IMR-90 (cell line): ENCODE results near the gene RPL10A. TPM values are rescaled to one million over a fixed set of nuclear protein-coding genes. Genes with fewer than 3 reads are reported as not detected.

Experiments used
- ATAC-seq: fragments of 200-7000 bp; cut with Tn5 transposase; 2 replicates; pipeline ENCODE4 v1.9.1; 2020; ENCODE audit warnings: low read depth, mild to moderate bottlenecking, moderate library complexity
- BruUV-seq: library from RNA; stranded (reverse); fragments of 400-500 nt; replicated peaks from 2 replicates; lab custom pipeline; 2021; lab: Mats Ljungman, UMichigan
- CTCF ChIA-PET: fragments of 300-600 bp; formaldehyde crosslinking; extraction: SDS; loops from one replicate; lab custom pipeline; 2021; ENCODE audit warnings: antibody characterized with exemption; lab: Yijun Ruan, JAX
- POLR2A ChIA-PET: fragments of 300-600 bp; sonication (Branson Sonifier 250); formaldehyde crosslinking; loops from one replicate; lab custom pipeline; 2022; ENCODE audit warnings: antibody characterized with exemption; ENCODE audit not compliant: unreplicated experiment; lab: Charles Lee
- DNase-seq: peaks from one replicate; pipeline ENCODE4 v3.0.0; 2013
- H2AFZ ChIP-seq: replicated peaks from 2 replicates; pipeline ENCODE3; 2013; ENCODE audit warnings: low read length, mild to moderate bottlenecking; ENCODE audit not compliant: poor library complexity
- H2AK5ac ChIP-seq: 2 replicates; pipeline ENCODE4 v1.6.1; 2013; ENCODE audit warnings: low read depth, low read length, inconsistent platforms
- H2AK9ac ChIP-seq: replicated peaks from 2 replicates; pipeline ENCODE3; 2013; ENCODE audit warnings: mild to moderate bottlenecking, low read depth, low read length, moderate library complexity; ENCODE audit not compliant: poor library complexity
- H2BK120ac ChIP-seq: 2 replicates; pipeline ENCODE4 v1.6.1; 2013; ENCODE audit warnings: low read depth, low read length, inconsistent platforms
- H2BK15ac ChIP-seq: 3 replicates; pipeline ENCODE4 v1.6.1; 2013; ENCODE audit warnings: low read depth, low read length, inconsistent platforms
- H2BK20ac ChIP-seq: 2 replicates; pipeline ENCODE4 v1.6.1; 2013; ENCODE audit warnings: low read depth, mild to moderate bottlenecking, inconsistent platforms, low read length, moderate library complexity
- H2BK5ac ChIP-seq: 2 replicates; pipeline ENCODE4 v1.6.1; 2013; ENCODE audit warnings: mild to moderate bottlenecking, low read depth, low read length, inconsistent platforms; ENCODE audit not compliant: poor library complexity, severe bottlenecking
- H3K14ac ChIP-seq: replicated peaks from 2 replicates; pipeline ENCODE4 v1.6.1; 2013; ENCODE audit warnings: low read depth, low read length, inconsistent platforms
- H3K18ac ChIP-seq: 2 replicates; pipeline ENCODE4 v1.6.1; 2013; ENCODE audit warnings: low read depth, low read length, control low read depth
- H3K23ac ChIP-seq: 2 replicates; pipeline ENCODE4 v1.6.1; 2013; ENCODE audit warnings: low read depth, low read length, inconsistent platforms
- H3K27ac ChIP-seq: 2 replicates; pipeline ENCODE4 v1.5.1; 2013; ENCODE audit warnings: mild to moderate bottlenecking, control low read depth, low read length; ENCODE audit not compliant: insufficient read depth
- H3K27me3 ChIP-seq: 2 replicates; pipeline ENCODE4 v1.6.1; 2013; ENCODE audit warnings: low read length; ENCODE audit not compliant: control insufficient read depth, insufficient read depth
- H3K36me3 ChIP-seq: 2 replicates; pipeline ENCODE4 v1.6.1; 2013; ENCODE audit warnings: low read length, mixed read lengths; ENCODE audit not compliant: control insufficient read depth, insufficient read depth
- H3K4ac ChIP-seq: 2 replicates; pipeline ENCODE4 v1.6.1; 2013; ENCODE audit warnings: low read depth, low read length, inconsistent platforms
- H3K4me1 ChIP-seq: 2 replicates; pipeline ENCODE4 v1.6.1; 2013; ENCODE audit warnings: low read length, mixed read lengths; ENCODE audit not compliant: control insufficient read depth, insufficient read depth
- H3K4me2 ChIP-seq: 2 replicates; pipeline ENCODE4 v1.6.1; 2013; ENCODE audit warnings: low read depth, mild to moderate bottlenecking, control low read depth, low read length, moderate library complexity
- H3K4me3 ChIP-seq: 2 replicates; pipeline ENCODE4 v1.5.1; 2013; ENCODE audit warnings: low read depth, mild to moderate bottlenecking, control low read depth, low read length, moderate library complexity; ENCODE audit not compliant: insufficient read depth
- H3K56ac ChIP-seq: 2 replicates; pipeline ENCODE4 v1.6.1; 2013; ENCODE audit warnings: low read length, inconsistent platforms; ENCODE audit not compliant: insufficient read depth; ENCODE audit errors: extremely low read depth
- H3K79me1 ChIP-seq, 2 experiments: 2 replicates each; pipeline ENCODE4 v1.6.1; 2013; ENCODE audit warnings: low read length in 2 of 2, inconsistent platforms in 1 of 2, low read depth in 1 of 2
- H3K9ac ChIP-seq: 2 replicates; pipeline ENCODE4 v1.6.1; 2013; ENCODE audit warnings: low read depth, low read length, control low read depth
- H3K9me1 ChIP-seq: 2 replicates; pipeline ENCODE4 v1.6.1; 2013; ENCODE audit warnings: low read length, inconsistent platforms; ENCODE audit not compliant: insufficient read depth
- H3K9me3 ChIP-seq: 2 replicates; pipeline ENCODE4 v1.6.1; 2013; ENCODE audit warnings: low read length; ENCODE audit not compliant: control insufficient read depth, insufficient read depth
- H4K20me1 ChIP-seq: 2 replicates; pipeline ENCODE4 v1.6.1; 2013; ENCODE audit warnings: low read length, inconsistent platforms; ENCODE audit not compliant: insufficient read depth
- H4K5ac ChIP-seq: 2 replicates; pipeline ENCODE4 v1.6.1; 2013; ENCODE audit warnings: mild to moderate bottlenecking, low read depth, low read length, control low read depth
- H4K8ac ChIP-seq, 2 experiments: 2 replicates each; pipeline ENCODE4 v1.6.1; 2013; ENCODE audit warnings: low read depth in 2 of 2, low read length in 2 of 2, control low read depth in 1 of 2, inconsistent platforms in 1 of 2
- H4K91ac ChIP-seq: 2 replicates; pipeline ENCODE4 v1.6.1; 2013; ENCODE audit warnings: low read depth, low read length, inconsistent platforms; ENCODE audit not compliant: insufficient read depth
- BHLHE40 ChIP-seq: fragments of 150-350 bp; IDR thresholded peaks from 2 replicates; pipeline ENCODE4 v1.6.1; 2016; ENCODE audit warnings: mild to moderate bottlenecking, low read depth, low read length
- CEBPB ChIP-seq: IDR thresholded peaks from 2 replicates; pipeline ENCODE4 v1.6.1; 2012; ENCODE audit warnings: low read depth, low read length, improper control_type of control experiment
- CHD1 ChIP-seq: IDR thresholded peaks from 2 replicates; pipeline ENCODE4 v1.6.1; 2012; ENCODE audit warnings: low read depth, low read length, improper control_type of control experiment
- ELK1 ChIP-seq: fragments of 150-350 bp; IDR thresholded peaks from 2 replicates; pipeline ENCODE4 v1.6.1; 2016; ENCODE audit warnings: low read depth, mild to moderate bottlenecking, low read length, moderate library complexity, borderline replicate concordance
- FOS ChIP-seq: fragments of 150-350 bp; IDR thresholded peaks from 2 replicates; pipeline ENCODE4 v1.6.1; 2016; ENCODE audit warnings: low read depth, low read length
- MAFK ChIP-seq: IDR thresholded peaks from 2 replicates; pipeline ENCODE4 v1.6.1; 2012; ENCODE audit warnings: low read depth, low read length, improper control_type of control experiment
- MAZ ChIP-seq: IDR thresholded peaks from 2 replicates; pipeline ENCODE4 v1.6.1; 2012; ENCODE audit warnings: low read depth, mild to moderate bottlenecking, low read length, improper control_type of control experiment, moderate library complexity, borderline replicate concordance
- MXI1 ChIP-seq: IDR thresholded peaks from 2 replicates; pipeline ENCODE4 v1.6.1; 2012; ENCODE audit warnings: low read depth, mild to moderate bottlenecking, low read length, moderate library complexity, borderline replicate concordance
- POLR2A ChIP-seq: IDR thresholded peaks from 2 replicates; pipeline ENCODE4 v1.6.1; 2012; ENCODE audit warnings: mild to moderate bottlenecking, low read depth, low read length
- RAD21 ChIP-seq: IDR thresholded peaks from 2 replicates; pipeline ENCODE4 v1.6.1; 2012; ENCODE audit warnings: low read length, improper control_type of control experiment
- RCOR1 ChIP-seq: IDR thresholded peaks from 2 replicates; pipeline ENCODE4 v1.6.1; 2012; ENCODE audit warnings: mild to moderate bottlenecking, low read length, improper control_type of control experiment; ENCODE audit not compliant: insufficient replicate concordance
- RFX5 ChIP-seq: IDR thresholded peaks from 2 replicates; pipeline ENCODE4 v1.8.0; 2012; ENCODE audit warnings: low read depth, mild to moderate bottlenecking, low read length, moderate library complexity
- SMC3 ChIP-seq: fragments of 150-350 bp; IDR thresholded peaks from 2 replicates; pipeline ENCODE4 v1.6.1; 2016; ENCODE audit warnings: low read depth, mild to moderate bottlenecking, antibody characterized with exemption, low read length, moderate library complexity
- USF2 ChIP-seq: fragments of 150-350 bp; IDR thresholded peaks from 2 replicates; pipeline ENCODE4 v1.6.1; 2017; ENCODE audit warnings: mild to moderate bottlenecking, antibody characterized with exemption, low read length, low read depth
- WGBS, 2 experiments: methylation state at CpG; one replicate each; pipeline versions ENCODE4 v1.1.5 to v1.1.7; 2013; ENCODE audit warnings: missing lambda C conversion rate in 2 of 2; ENCODE audit not compliant: insufficient read length in 1 of 2; ENCODE audit errors: extremely low coverage in 2 of 2; 5-methylcytosine and 5-hydroxymethylcytosine counted together
- dilution Hi-C: fragments of 300-500 bp; cut with HindIII; formaldehyde crosslinking; loops from one replicate; pipeline ENCODE4 v1.14.3; 2018; ENCODE audit warnings: low sequenced_read_pairs; ENCODE audit not compliant: unreplicated experiment
- in situ Hi-C: fragments of 300-500 bp; cut with MboI; formaldehyde crosslinking; loops from 3 replicates; pipeline ENCODE4 v1.14.3; 2019; ENCODE audit warnings: low sequenced_read_pairs, inconsistent platforms, mixed read lengths
- intact Hi-C: fragments of 100-400 bp; cut with micrococcal nuclease; formaldehyde crosslinking; loops from 2 replicates; pipeline ENCODE4 v1.10.0; 2022
- polyA plus RNA-seq, 3 experiments: library from polyadenylated mRNA; depleted of rRNA; stranded (reverse); fragments of >200 nt; gene quantifications; 2 replicates each; pipeline ENCODE4 v1.2.3, GENCODE V29; 2012; ENCODE audit warnings: low replicate concordance in 1 of 3
- total RNA-seq: library from RNA; depleted of rRNA; stranded (reverse); fragments of >200 nt; gene quantifications from 2 replicates; pipeline ENCODE4 v1.2.3, GENCODE V29; 2012

Gene RPL10A
- total and polyA plus RNA-seq, 2 of the 4 experiments (the other 2 are of a cell fraction) = 2,310 to 3,153 TPM

GRCh38 chr6:35442693-35443092 is 25.5 kb upstream of the RPL10A start:
- in situ Hi-C loops (no loop called here), intact Hi-C loops (no loop called here), dilution Hi-C loops (no loop called here)
- DNase-seq (no peak), ATAC-seq (no peak)
- H3K4me3 ChIP-seq = no peak overlapping the region
- TF ChIP-seq MXI1 (no peak), POLR2A (no peak), USF2 (no peak), CEBPB (no peak), ELK1 (no peak), RCOR1 (no peak), MAZ (no peak), RFX5 (no peak), BHLHE40 (no peak), FOS (no peak), RAD21 (no peak), SMC3 (no peak), MAFK (no peak), CHD1 (no peak)
- H3K4me2 ChIP-seq = no peak overlapping the region
- 0 out of 2 replicates have a peak overlapping the region, but pooled peaks have one; percentile 40 for H3K4ac ChIP-seq
- no peaks in the 10 kb centered on the region for H3K79me1 ChIP-seq
- H3K4me1 ChIP-seq = no peaks in the 10 kb centered on the region
- peak overlapping the region; percentile 7; the same call in 1 of the 3 replicates for H2BK15ac ChIP-seq
- H4K91ac ChIP-seq = peak overlapping the region; percentile 71
- H2BK120ac ChIP-seq = peak overlapping the region; percentile 42
- H3K9me3 ChIP-seq = no peaks in the 10 kb centered on the region
- H2AK5ac ChIP-seq = peak overlapping the region; percentile 76; the same call in 1 of the 2 replicates
- no peak overlapping the region for H4K5ac ChIP-seq
- 88% methylated on average over 4 of the region's 5 CpGs; no CpG with 5 or more reads in 1 of the 2 experiments for WGBS, 2 experiments
- no TSS peak for BruUV-seq
- H3K27me3 ChIP-seq = no peaks in the 10 kb centered on the region
- H2AFZ ChIP-seq = peak overlapping the region; percentile 32
- H3K56ac ChIP-seq = no peak overlapping the region
- peak overlapping the region in 1 of 2 experiments; percentile 25; a peak in 1 of 4 replicates for H4K8ac ChIP-seq
- H3K18ac ChIP-seq = no peak overlapping the region; the same call in 1 of the 2 replicates
- H2BK20ac ChIP-seq = peak overlapping the region; percentile 13; the same call in 1 of the 2 replicates
- no peaks in the 10 kb centered on the region for H4K20me1 ChIP-seq
- POLR2A ChIA-PET = no interaction called here
- H3K9ac ChIP-seq = no peak overlapping the region
- H2AK9ac ChIP-seq = peak overlapping the region; percentile 9
- peak overlapping the region; percentile 59; the same call in 1 of the 2 replicates for H3K23ac ChIP-seq
- H3K14ac ChIP-seq = peak overlapping the region; percentile 1; the same call in 1 of the 2 replicates
- H3K36me3 ChIP-seq = no peaks in the 10 kb centered on the region
- H3K27ac ChIP-seq = no peak overlapping the region
- CTCF ChIA-PET = no interaction called here
- H3K9me1 ChIP-seq = no peaks in the 10 kb centered on the region; the same call in 1 of the 2 replicates
- no peak overlapping the region for H2BK5ac ChIP-seq
